HG02884 (cell line): ENCODE data around the gene COL4A2.
"Not testable (repeated sequence)": the region's sequence is repeated elsewhere in the genome, so short reads cannot be mapped to it uniquely, and the experiment has no call there.

ENCODE experiments used
- ATAC-seq: cut with Tn5 transposase; IDR thresholded peaks from one replicate; pipeline ENCODE4 v1.9.1; 2021; ENCODE audit warnings: mild to moderate bottlenecking, moderate library complexity; ENCODE audit not compliant: unreplicated experiment

The COL4A2 gene

DNA sequence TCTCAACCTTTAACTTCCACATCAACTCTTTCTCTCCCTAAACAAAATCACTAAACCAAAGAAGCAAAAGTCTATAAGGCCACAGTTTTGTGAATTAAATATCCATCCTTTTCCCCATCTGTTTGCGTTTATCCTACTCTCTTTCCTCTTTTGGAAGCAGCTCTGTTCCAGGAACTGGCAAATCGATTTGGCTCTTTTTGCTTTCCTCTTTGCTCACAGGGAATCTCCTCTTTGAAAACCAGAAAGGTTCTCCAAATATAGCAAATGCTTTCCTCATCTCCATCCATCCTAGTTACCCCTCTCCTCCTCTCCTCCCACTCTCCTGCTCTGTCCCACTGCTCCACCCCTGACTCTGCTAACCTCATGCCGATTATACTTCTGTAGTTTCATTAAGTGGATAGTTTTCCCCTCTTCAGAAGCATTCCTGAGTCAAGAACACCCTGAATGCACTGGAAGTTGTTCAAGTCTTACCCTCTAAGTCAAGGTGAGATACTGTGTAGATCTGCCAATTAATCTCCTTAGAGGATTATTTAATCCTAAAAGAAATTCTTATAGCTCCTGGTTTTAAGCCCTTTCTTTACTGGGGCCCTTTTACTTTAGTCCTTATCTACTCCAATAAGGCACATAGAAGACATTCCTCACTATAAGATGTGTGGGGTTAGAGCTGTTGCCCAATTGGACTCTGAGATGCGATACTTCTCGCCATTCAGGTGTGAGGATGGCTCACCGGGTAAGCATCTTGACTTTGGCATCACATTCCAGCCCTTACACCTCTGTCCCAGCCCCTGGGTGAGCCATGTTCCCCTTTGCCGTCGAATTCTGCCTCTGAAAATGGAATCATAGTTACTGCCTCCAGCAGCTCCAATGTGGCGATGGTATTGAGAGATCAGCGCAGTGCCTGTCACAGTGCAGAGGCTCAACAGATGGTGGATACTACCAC, 67.6 kb downstream of the COL4A2 start:
- ATAC-seq = no peak

DNA sequence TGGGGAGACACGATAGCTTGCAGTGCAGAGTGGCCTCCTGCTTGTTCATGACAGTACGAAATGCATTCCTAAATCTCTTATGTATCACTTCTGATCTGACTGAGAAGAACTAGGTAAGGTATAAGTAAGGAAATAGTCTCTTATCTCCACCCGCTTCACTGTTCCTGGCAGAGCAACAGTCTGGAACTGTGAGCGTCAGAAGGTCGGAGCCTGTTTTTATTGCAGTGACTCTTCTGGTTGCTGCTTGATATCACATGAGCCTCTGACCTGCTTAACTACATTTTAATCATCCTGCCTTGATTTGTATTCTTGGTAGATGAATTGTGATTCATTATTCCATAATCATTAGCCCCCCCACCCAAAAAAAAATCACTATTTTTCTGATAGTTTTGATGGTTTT, 69.0 kb downstream of the COL4A2 start:
- no peak for ATAC-seq

DNA sequence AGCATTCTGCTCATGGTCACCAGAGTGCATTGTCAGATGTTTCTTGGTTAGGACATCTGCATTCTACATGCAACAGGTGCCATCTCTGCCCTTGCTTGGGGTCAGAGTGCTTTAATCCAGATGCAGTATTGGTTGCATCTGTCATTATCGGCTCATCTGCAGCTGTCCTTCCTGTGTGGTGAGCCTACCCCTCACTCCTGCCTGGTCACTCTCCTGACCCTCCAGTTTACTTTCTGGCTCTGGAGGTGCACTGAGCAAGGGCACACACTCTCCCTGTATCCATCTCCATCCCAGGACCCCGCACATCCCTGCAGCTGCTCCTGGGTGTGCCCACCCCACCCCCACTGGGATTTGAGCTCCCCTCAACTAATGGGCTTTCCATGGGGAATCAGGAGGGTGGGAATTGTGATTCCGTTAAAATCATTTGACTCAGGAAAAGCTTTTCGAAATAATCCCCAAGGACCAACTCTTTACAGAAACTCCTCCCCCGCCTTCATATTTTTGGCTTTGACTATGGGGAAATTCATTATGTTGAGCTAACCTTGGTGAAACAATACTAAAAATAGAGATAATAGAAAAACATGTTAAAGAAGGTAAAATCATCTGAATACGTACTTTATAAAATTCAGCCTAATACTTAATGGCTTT, 70.2 kb downstream of the COL4A2 start:
- ATAC-seq = no peak

DNA sequence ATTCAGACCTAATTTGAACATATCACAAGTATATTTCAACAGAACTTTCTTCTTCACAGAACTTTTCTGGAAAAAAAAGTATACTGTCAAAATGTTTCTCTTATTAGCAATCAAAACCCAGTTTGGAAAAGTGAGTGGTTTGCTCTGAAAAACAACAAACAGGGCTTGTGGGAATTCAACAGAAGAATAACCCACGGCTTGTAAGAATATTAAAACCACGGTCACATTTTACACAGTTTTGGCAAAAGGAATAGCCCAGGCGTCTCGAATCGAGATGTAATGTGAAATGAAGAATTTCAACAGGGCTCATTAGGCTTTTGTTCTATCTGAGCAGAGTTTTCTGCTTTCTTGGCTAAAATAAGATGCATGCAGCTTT, 70.7 kb downstream of the COL4A2 start:
- ATAC-seq = no peak

DNA sequence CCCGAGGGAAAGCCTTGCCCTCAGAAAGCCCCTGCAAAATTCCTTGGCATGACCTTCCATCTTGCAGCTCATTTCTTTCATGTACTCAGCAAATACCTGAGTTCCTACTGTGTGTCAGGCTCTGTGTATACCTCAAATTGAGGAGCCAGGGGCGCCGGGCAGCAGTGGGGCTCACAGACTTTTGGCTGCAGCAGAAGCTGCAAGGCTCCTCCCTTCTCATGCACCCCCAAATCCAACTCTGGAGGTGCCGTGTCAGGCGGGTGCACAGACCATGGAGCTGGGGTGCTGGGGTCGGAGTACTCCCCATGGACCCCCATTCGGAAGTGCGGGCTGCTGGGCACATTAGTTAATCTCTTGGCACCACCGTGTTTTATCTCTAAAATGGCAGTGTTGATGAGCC, 72.3 kb downstream of the COL4A2 start:
- ATAC-seq = no peak

DNA sequence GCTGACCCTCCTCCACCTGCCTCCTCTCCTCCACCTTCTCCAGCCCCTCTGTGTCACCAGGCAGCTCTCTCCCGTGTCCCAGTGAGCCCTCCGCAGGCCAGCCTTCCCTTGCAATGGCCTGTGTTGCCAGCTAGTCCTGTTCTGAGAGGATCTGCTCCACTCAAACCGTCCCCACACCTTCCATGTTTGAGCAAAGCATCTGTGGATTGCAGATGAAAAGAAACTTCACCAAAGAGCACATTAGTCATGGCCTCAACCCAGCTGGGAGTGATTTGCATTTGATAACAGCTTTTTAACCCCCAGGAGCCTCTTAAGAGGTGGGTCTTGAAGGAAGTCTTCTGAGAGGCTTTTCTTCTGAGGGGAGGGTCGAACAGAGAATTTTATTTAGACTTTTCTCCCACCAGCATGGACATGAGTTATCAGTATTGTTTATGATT, 72.8 kb downstream of the COL4A2 start:
- ATAC-seq = no peak

DNA sequence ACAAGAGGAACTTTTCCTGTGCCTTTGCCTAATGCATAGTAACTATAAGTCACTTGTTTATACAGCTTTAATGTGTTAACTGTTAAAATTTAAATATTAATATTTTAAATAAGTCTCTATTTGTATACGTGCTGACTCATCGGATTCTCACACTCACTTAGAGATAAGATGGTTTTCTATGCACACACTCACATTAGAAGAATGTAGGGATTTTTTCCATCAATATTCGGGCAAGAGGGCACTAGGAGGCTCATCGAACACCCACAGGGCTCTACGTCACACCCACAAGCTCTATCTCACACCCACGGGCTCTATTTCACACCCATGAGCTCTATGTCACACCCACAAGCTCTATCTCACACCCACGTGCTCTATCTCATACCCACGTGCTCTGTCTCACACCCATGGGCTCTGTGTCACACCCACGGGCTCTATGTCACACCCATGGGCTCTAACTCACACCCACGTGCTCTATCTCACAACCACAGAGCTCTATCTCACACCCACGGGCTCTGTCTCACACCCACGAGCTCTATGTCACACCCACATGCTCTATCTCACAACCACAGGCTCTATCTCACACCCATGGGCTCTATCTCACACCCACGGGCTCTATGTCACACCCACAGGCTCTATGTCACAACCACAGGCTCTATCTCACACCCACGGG, 73.4 kb downstream of the COL4A2 start:
- ATAC-seq = no peak

DNA sequence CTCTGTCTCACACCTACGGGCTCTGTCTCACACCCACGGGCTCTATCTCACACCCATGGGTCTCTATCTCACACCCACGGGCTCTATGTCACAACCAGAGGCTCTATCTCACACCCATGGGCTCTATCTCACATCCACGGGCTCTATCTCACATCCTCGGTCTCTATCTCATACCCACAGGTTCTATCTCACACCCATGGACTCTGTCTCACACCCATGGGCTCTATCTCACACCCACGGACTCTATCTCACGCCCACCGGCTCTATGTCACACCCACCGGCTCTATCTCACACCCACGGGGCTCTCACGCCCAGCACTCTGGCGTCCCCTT, 73.9 kb downstream of the COL4A2 start:
- no peak for ATAC-seq

DNA sequence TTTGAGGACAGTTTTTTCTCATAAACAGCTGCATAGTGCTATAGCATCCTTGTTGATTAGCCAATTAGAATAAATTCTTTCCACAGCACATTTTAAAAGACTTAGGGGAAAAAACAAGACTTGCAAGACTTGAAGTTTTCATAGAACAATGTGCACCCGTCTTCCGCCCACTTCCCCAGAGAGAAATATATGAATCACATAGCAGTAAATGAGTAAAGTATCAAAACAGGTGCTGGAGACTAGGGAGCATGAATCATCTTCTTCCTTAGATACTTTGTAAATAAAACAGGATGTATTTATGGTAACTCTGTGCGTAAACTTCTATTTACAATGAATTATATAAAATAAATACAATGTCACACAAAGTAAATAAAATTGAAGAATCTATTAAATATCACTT, 75.1 kb downstream of the COL4A2 start:
- ATAC-seq = no peak

DNA sequence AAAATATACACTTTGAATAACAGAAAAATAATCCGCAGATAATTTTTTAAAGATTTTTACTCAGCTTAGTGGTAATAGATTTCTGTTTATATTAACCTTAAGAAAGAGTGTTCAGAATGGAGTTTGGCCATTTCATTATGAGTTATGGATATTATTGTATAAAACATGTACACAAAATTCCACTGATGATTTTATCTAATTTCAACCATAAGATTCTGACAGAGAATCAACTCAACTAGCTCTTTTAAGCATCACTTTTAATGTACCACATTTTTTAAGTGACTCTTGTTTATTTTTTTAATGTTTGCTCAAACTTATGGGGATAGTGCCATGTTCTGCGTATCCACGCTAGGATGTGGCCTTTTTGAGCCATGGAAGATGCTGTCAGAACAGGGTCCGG, 75.7 kb downstream of the COL4A2 start:
- ATAC-seq = no peak

DNA sequence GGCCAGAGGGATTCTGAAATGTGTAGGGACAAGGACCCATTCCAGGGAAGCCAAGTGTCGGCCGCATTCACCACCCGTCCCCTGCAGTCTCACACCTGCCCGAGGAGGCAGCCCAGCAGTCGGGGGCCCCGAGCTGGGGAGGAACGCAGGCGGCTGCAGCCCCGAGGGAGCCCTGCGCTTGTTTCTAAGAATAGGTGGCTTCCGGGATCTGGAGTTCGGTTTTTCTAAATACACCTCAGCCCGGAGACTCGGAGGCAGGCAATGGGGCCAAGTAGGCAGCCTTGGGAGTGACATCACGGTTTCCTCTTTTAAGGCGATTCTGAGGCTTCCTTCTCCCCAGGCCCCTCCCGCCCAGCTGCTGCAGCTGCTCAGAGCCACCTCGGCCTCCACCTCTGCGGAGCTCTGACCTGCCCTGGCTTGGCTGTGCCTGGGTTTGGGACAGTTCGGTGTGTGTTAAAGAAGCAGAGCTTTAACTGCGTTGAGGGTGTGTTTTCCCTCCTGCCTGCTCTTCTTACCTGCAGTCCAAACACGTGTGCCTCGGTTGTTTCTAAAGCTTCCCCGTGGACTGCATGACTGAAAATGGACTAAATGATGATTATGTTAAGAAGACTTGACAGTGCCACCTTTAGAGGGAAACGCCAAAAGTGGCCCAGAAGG, 80.5 kb downstream of the COL4A2 start:
- no peak for ATAC-seq

DNA sequence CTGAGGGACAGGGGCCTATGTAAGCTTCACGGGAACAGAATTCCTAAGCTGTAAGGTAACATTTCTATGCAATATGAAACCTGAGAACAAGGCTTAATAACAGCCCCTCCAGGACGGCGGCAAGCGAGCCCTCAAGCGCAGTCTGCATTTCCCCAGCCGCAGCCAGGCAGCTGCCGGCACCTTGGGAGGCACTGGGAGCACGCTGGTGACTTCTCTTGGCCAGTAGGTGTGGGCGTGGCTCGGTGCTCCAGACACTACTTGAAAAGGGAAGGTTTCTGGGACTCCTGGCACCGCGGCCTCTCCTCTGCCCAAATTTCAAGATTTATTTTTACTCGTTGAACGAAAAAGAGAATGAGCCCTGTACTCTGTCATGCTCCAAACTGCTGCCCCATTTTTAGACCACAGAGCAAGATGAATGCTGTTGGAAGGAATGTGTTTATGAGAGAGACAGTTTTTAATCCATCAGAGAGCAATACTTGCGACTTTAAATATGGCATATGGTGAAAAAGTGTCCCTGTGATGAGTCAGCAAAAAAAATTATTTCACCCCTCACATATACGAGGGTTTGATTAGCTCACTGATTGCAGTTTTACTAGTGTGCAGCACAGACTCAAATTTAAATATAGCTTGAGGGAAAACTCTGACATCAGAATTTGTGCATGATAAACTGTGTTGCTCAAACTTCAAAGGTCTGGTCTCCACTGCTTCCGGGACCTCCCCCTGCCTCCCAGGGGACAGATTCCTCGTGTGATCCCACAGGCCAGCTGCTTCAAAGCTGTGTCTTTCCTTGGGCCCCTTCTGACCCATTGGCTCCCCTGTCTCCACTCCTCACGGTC, 81.2 kb downstream of the COL4A2 start:
- no peak for ATAC-seq

DNA sequence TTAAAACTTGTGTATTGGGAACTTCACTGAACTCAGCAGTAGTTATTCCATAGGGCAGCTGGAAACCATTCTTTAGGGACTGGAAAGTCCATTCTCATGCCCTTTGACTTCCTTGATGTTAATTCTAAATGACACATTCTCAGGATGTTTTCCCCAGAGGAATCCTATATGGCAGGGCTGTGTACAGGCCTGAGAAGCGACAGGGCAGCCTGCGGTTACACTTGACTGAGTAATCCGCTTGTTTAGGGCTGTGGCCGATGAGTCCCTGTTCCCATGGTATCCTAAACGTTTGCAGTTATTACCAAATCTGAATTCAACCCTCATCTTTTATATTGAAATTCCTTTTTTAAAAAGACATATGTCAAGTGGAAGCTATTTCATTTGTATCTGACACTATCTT, 83.5 kb downstream of the COL4A2 start:
- ATAC-seq = no peak

DNA sequence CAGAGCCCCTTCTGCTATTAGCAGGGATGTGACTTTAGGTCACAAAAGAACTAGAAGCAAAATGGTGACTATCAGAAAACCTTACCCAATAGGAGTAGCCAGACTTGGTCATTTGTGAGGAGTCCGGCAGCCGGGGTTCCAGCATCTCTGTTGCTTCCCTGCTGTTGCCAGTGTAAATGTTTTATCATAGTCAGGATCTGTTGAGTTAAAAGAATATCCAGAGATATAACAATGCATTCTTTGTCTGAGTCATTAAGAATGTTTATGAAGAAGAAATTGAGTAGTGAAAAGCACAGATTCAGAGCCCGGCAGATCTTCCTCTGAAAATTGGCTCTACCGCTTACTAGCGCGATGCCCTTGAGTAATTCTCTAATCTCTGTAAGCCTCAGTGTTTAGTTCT, 84.2 kb downstream of the COL4A2 start:
- ATAC-seq = no peak

DNA sequence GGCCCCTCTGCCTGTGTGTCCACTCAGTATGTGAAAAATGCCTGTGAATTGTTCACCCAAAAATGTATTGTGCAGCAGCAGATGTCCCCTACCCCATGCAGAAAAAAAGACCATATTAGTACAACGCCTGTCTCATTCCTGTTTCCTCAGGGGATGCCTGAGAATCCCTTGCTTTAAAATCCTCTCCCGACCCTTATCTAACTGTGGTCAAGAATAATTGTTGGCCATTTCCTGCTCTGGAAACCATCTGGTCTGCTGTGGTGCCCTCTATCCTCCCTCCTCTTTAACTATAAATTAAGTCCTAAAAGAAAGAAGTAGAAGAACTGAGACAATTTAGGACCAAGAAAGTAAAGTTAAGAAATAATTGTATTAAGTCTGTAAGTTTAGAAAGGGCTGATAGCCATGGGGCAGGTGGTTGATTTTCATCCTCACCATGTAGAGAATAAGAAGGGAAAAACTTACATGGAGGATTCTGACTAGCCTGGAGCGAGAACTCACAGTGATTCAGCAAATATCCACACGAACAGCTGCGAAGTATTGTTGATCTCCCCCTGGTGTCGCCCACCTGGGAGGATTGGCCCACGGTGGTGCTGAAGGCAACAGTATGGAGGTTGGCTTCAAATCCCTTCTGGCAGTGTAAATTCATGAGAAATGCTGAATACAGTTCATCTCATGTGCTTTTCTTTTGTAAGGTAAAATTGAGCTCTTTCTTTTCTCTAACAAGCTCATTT, 85.6 kb downstream of the COL4A2 start:
- no peak for ATAC-seq

DNA sequence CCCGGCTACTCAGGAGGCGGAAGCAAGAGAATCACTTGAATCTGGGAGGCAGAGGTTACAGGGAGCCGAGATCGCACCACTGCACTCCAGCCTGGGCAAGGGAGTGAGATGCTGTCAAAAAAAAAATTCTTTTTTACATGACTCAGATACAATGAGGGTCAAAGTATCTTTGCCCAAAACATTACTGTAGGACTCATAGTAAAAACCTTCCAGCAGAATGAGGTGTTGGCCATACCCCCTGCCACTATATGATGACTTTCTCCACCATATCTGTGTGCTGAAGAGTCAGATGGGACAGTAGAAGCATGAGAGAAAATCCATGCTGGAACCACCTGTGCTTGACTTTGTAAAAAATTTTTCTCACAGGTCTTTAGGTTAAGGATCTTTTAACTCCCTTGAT, 86.7 kb downstream of the COL4A2 start:
- ATAC-seq = no peak

DNA sequence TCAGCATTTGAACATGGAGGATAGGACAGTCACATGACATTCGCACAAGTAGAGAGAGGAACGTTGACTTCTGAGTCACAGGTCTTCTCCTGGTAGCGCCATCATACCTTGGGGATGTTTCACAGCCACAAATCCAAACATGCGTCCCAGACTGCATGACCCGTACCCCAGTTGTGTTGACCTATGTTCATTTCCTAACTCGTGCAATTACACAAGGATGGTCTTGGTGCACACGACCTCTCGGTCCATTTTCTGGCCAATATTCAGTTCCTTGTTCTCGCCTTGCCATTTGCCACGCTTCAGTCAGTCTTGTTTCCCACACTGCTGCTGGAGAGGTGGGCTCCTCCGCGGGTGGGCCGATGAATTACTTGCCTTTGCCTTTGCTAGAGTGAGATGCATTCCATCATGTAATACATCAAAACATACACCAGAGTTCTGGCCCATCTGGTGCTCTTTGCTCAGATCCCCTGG, 87.3 kb downstream of the COL4A2 start:
- ATAC-seq = no peak

DNA sequence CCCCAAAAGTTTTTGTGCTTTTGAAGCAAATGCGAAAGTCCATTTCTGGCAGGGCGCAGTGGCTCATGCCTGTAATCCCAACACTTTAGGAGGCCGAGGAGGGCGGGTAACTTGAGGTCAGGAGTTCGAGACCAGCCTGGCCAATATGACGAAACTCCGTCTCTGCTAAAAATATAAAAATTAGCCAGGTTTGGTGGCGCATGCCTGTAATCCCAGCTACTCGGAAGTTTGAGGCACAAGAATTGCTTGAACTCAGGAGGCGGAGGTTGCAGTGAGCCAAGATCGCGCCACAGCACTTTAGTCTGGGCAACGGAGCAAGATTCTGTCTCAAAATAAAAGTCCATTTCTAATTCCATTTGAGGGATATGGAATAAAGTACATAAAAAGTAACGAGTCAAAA, 88.5 kb downstream of the COL4A2 start:
- ATAC-seq = not testable (repeated sequence)

DNA sequence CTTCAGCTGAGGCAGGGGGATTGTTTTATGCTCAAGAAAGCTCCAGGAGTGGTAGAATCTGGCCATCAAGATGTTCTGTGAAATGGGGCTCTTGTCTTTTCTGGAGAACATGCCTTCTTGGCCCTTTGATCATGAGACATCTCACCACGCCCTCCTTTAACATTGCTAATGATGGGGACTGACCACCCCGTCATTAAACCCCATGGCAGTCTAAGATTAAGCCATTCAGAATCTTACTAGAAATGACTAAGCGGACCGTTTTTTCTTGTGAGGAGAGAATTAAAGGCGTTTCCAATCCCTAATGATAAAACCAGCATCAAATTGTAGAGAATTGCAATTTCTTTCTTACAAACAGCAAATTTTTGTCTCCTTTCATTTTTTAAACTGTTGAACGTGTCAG, 89.4 kb downstream of the COL4A2 start:
- no peak for ATAC-seq

DNA sequence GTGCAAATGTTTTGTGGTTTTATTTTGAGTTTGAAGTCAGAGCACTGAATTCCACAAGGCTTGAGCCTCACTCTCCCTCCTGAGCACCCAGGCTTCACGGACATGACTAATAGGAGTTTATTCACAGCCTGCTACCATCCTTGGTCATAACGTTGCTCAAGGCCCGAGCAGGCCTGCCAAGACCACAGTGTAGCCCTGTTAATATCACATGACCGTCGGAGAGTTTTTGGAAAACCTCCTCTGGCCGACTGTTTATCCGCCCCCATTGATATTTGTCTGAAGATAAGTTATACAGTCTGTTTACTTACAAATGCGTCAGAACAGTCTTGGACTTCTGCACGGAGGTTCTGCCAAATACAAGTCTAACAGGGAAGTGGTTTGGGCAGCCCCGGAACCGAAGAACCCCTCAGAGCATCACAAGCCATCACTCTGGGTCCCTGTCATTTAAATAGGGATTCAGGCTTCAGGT, 89.9 kb downstream of the COL4A2 start:
- no peak for ATAC-seq
